Endodermal cell (in vitro differentiated cells): Measurements from ENCODE around the gene UBA5. TPM values are rescaled to one million over a fixed set of nuclear protein-coding genes. Genes with fewer than 3 reads are reported as not detected.

Experiments used
- DNase-seq: peaks from one replicate; pipeline ENCODE4 v3.0.0-alpha.2; 2017
- H3K27ac ChIP-seq: 2 replicates; pipeline ENCODE4 v1.5.1; 2013; ENCODE audit warnings: mild to moderate bottlenecking, low read depth, low read length, moderate library complexity
- H3K27me3 ChIP-seq: 2 replicates; pipeline ENCODE4 v1.6.1; 2013; ENCODE audit warnings: mild to moderate bottlenecking, low read length, moderate library complexity; ENCODE audit not compliant: insufficient read depth, control insufficient read depth, poor library complexity, severe bottlenecking
- H3K36me3 ChIP-seq: 2 replicates; pipeline ENCODE4 v1.7.0; 2013; ENCODE audit warnings: mild to moderate bottlenecking, low read length, moderate library complexity; ENCODE audit not compliant: control insufficient read depth, insufficient read depth
- H3K4me1 ChIP-seq: one replicate; pipeline ENCODE4 v1.7.0; 2013; ENCODE audit warnings: low read length; ENCODE audit not compliant: control insufficient read depth, insufficient read depth
- H3K4me3 ChIP-seq: 2 replicates; pipeline ENCODE4 v1.5.1; 2013; ENCODE audit warnings: mild to moderate bottlenecking, low read length, moderate library complexity
- H3K9ac ChIP-seq: 2 replicates; pipeline ENCODE4 v1.6.1; 2013; ENCODE audit warnings: mild to moderate bottlenecking, low read length, moderate library complexity; ENCODE audit not compliant: poor library complexity, severe bottlenecking; ENCODE audit errors: extremely low read depth
- H3K9me3 ChIP-seq: 2 replicates; pipeline ENCODE4 v1.6.1; 2013; ENCODE audit warnings: mild to moderate bottlenecking, low read length, moderate library complexity; ENCODE audit not compliant: control insufficient read depth
- H3K27ac Mint-ChIP-seq: 2 replicates; pipeline ENCODE4 v1.8.0; 2020; ENCODE audit warnings: mixed read lengths
- H3K27me3 Mint-ChIP-seq: 2 replicates; pipeline ENCODE4 v1.8.0; 2021; ENCODE audit warnings: mild to moderate bottlenecking, mixed read lengths; ENCODE audit not compliant: insufficient read depth
- H3K36me3 Mint-ChIP-seq: 2 replicates; pipeline ENCODE4 v1.8.0; 2020; ENCODE audit warnings: low read depth, mixed read lengths
- H3K4me1 Mint-ChIP-seq: 2 replicates; pipeline ENCODE4 v1.8.0; 2020; ENCODE audit warnings: mixed read lengths
- H3K4me3 Mint-ChIP-seq: 2 replicates; pipeline ENCODE4 v1.8.0; 2020; ENCODE audit warnings: mild to moderate bottlenecking, moderate library complexity, mixed read lengths
- H3K9me3 Mint-ChIP-seq: 2 replicates; pipeline ENCODE4 v1.8.0; 2020; ENCODE audit warnings: mild to moderate bottlenecking, mixed read lengths
- CTCF ChIP-seq: fragments of 200-600 bp; sonication (generic); conservative IDR thresholded peaks from 2 replicates; pipeline ENCODE4 v1.5.0; 2021; ENCODE audit warnings: antibody characterized with exemption, mild to moderate bottlenecking
- WGBS, 2 experiments: methylation state at CpG; one replicate each; pipeline versions ENCODE4 v1.1.5 to v1.1.7; 2013; ENCODE audit warnings: missing lambda C conversion rate in 2 of 2, mixed read lengths in 1 of 2; ENCODE audit not compliant: insufficient coverage in 1 of 2, insufficient read length in 1 of 2; 5-methylcytosine and 5-hydroxymethylcytosine counted together
- total RNA-seq, 2 donors: library from RNA; stranded (reverse); fragmentation: NEBNext Ultra II Directional in 1 of 2; extraction: Animal tissue kit (Norgen Biotek cat#: 25700) in 1 of 2; gene quantifications; 2 replicates in 1 of 2; 3 replicates in 1 of 2; pipeline ENCODE4 v1.2.1, GENCODE V29; 2021

The UBA5 gene
- total RNA-seq, 2 donors from 2014 or later, result 46.1 to 58.4 TPM

- Mint-ChIP-seq H3K9me3 (peaks cover 6% of the 10 kb centered on the region), H3K36me3 (peaks cover 17% of the 10 kb centered on the region), H3K27me3 (no peaks in the 10 kb centered on the region), H3K4me3 (no peak overlapping the region), H3K27ac (no peak overlapping the region), H3K4me1 (peaks cover 27% of the 10 kb centered on the region)
- H3K27ac ChIP-seq, result no peak overlapping the region
- WGBS, 2 experiments, result 65 to 90% methylated on average over 2 of the region's 2 CpGs
- peaks cover 17% of the 10 kb centered on the region for H3K4me1 ChIP-seq
- peaks cover 19% of the 10 kb centered on the region for H3K9me3 ChIP-seq
- H3K36me3 ChIP-seq, result peaks cover 6% of the 10 kb centered on the region
- H3K9ac ChIP-seq, result no peak overlapping the region
- DNase-seq, result no peak
- H3K4me3 ChIP-seq, result no peak overlapping the region
- no peaks in the 10 kb centered on the region for H3K27me3 ChIP-seq
- no peak for TF ChIP-seq CTCF
Measured at GRCh38 chr3:132643366-132643765, 16.8 kb upstream of the UBA5 start.

GRCh38 chr3:132645058-132645457 lies 15.1 kb upstream of the UBA5 start:
- Mint-ChIP-seq H3K4me3 (peak overlapping the region; percentile 4), H3K9me3 (peaks cover 6% of the 10 kb centered on the region), H3K36me3 (peaks cover 9% of the 10 kb centered on the region), H3K27ac (peak overlapping the region; percentile 82), H3K27me3 (no peaks in the 10 kb centered on the region), H3K4me1 (peaks cover 39% of the 10 kb centered on the region)
- Histone ChIP-seq H3K36me3 (no peaks in the 10 kb centered on the region), H3K9ac (no peak overlapping the region), H3K4me1 (peaks cover 20% of the 10 kb centered on the region), H3K27ac (no peak overlapping the region), H3K4me3 (no peak overlapping the region), H3K9me3 (peaks cover 19% of the 10 kb centered on the region), H3K27me3 (no peaks in the 10 kb centered on the region)
- WGBS, 2 experiments, result 23% methylated on average over 1 of the region's 1 CpG; no CpG with 5 or more reads in 1 of the 2 experiments
- no peak for TF ChIP-seq CTCF
- DNase-seq, result peak; percentile 65

GRCh38 chr3:132650153-132650552 lies 10.0 kb upstream of the UBA5 start:
- no peaks in the 10 kb centered on the region for H3K36me3 ChIP-seq
- no peaks in the 10 kb centered on the region for H3K27me3 ChIP-seq
- H3K9me3 ChIP-seq, result peaks cover 19% of the 10 kb centered on the region
- peaks cover 8% of the 10 kb centered on the region for H3K36me3 Mint-ChIP-seq
- H3K9me3 Mint-ChIP-seq, result peaks cover 6% of the 10 kb centered on the region
- H3K27me3 Mint-ChIP-seq, result no peaks in the 10 kb centered on the region
- no peak for DNase-seq
- no peak overlapping the region for H3K4me3 ChIP-seq
- 45% methylated on average over 1 of the region's 1 CpG; no CpG with 5 or more reads in 1 of the 2 experiments for WGBS, 2 experiments
- H3K4me1 ChIP-seq, result peaks cover 13% of the 10 kb centered on the region
- no peak overlapping the region for H3K4me3 Mint-ChIP-seq
- no peak overlapping the region for H3K27ac ChIP-seq
- H3K9ac ChIP-seq, result no peak overlapping the region
- no peak for TF ChIP-seq CTCF
- H3K4me1 Mint-ChIP-seq, result peaks cover 29% of the 10 kb centered on the region
- no peak overlapping the region for H3K27ac Mint-ChIP-seq
